GM12878 (cell line): Measurements from ENCODE around the gene PLET1. TPM values are rescaled to one million over a fixed set of nuclear protein-coding genes. Genes with fewer than 3 reads are reported as not detected.

Source experiments
- ATAC-seq: fragments of 200-7000 bp; cut with Tn5 transposase; 3 replicates; pipeline ENCODE4 v1.9.1; 2020; ENCODE audit warnings: mild to moderate bottlenecking, moderate library complexity
- BruUV-seq: library from RNA; stranded (reverse); fragments of 400-500 nt; replicated peaks from 2 replicates; lab custom pipeline; 2021; lab: Mats Ljungman, UMichigan
- CTCF ChIA-PET: fragments of 300-600 bp; sonication (Branson Sonifier 250); formaldehyde crosslinking; extraction: SDS; loops from one replicate; lab custom pipeline; 2021; ENCODE audit warnings: inconsistent platforms; lab: Yijun Ruan, JAX
- POLR2A ChIA-PET: fragments of 350-600 bp; formaldehyde crosslinking; extraction: SDS; loops from one replicate; lab custom pipeline; 2021; ENCODE audit warnings: inconsistent platforms; lab: Charles Lee
- RAD21 ChIA-PET: fragments of 300-600 bp; sonication (Branson Sonifier 250); formaldehyde crosslinking; loops from one replicate; lab custom pipeline; 2023; ENCODE audit warnings: antibody characterized with exemption; ENCODE audit not compliant: unreplicated experiment; lab: Charles Lee
- SMC1A ChIA-PET: fragments of 300-600 bp; sonication (Branson Sonifier 250); formaldehyde crosslinking; loops from one replicate; lab custom pipeline; 2023; ENCODE audit not compliant: unreplicated experiment, uncharacterized antibody; lab: Charles Lee
- DNase-seq: peaks from one replicate; pipeline ENCODE4 v3.0.0-alpha.2; 2011; ENCODE audit warnings: low read depth, low spot score
- FAIRE-seq: peaks from 3 replicates; lab custom pipeline; 2011; peaks lifted over from hg19 to GRCh38; lab: Jason Lieb, UNC
- H2AFZ ChIP-seq: 2 replicates; pipeline ENCODE4 v1.6.0; 2011; ENCODE audit warnings: low read depth, low read length, control low read depth; ENCODE audit not compliant: control insufficient read depth
- H3K27ac ChIP-seq: 2 replicates; pipeline ENCODE4 v1.5.1; 2011; ENCODE audit warnings: control low read depth; ENCODE audit not compliant: control insufficient read depth, insufficient read depth
- H3K27me3 ChIP-seq, 2 experiments: replicated peaks in 1 of 2; 2 replicates each; pipeline versions ENCODE4 v1.6.0 to v1.6.1; 2011; ENCODE audit warnings: low read length in 1 of 2; ENCODE audit not compliant: control insufficient read depth in 2 of 2, insufficient read depth in 2 of 2
- H3K36me3 ChIP-seq, 2 experiments: 2 replicates each; pipeline ENCODE4 v1.5.1; 2011; ENCODE audit warnings: low read length in 1 of 2; ENCODE audit not compliant: control insufficient read depth in 2 of 2, insufficient read depth in 2 of 2
- H3K4me1 ChIP-seq: 2 replicates; pipeline ENCODE4 v1.6.1; 2011; ENCODE audit warnings: mild to moderate bottlenecking, low read length, moderate library complexity, mixed read lengths; ENCODE audit not compliant: control insufficient read depth, insufficient read depth
- H3K4me2 ChIP-seq: 2 replicates; pipeline ENCODE4 v1.6.0; 2011; ENCODE audit warnings: control low read depth; ENCODE audit not compliant: control insufficient read depth, insufficient read depth
- H3K4me3 ChIP-seq: fragments of 200-600 bp; sonication (generic); 2 replicates; pipeline ENCODE4 v1.5.1; 2016
- H3K79me2 ChIP-seq: 2 replicates; pipeline ENCODE4 v1.6.0; 2011; ENCODE audit warnings: low read length; ENCODE audit not compliant: control insufficient read depth, insufficient read depth
- H3K9ac ChIP-seq: 2 replicates; pipeline ENCODE4 v1.8.0; 2011; ENCODE audit warnings: low read length, control low read depth, mixed read lengths; ENCODE audit not compliant: control insufficient read depth, insufficient read depth
- H3K9me3 ChIP-seq: replicated peaks from 3 replicates; pipeline ENCODE4 v1.5.1; 2011; ENCODE audit warnings: mild to moderate bottlenecking, low read length; ENCODE audit not compliant: control insufficient read depth, insufficient read depth
- H4K20me1 ChIP-seq: 2 replicates; pipeline ENCODE4 v1.6.0; 2011; ENCODE audit not compliant: control insufficient read depth, insufficient read depth
- CREM ChIP-seq: IDR thresholded peaks from 2 replicates; pipeline ENCODE4 v1.6.1; 2014; ENCODE audit warnings: antibody characterized with exemption, low read depth
- IKZF1 ChIP-seq: fragments of 450-650 bp; conservative IDR thresholded peaks from 2 replicates; pipeline ENCODE4 v1.6.1; 2017; ENCODE audit warnings: antibody characterized with exemption, mild to moderate bottlenecking
- IRF4 ChIP-seq: IDR thresholded peaks from 2 replicates; pipeline ENCODE4 v1.6.1; 2011; ENCODE audit warnings: low read depth, low read length
- RB1 ChIP-seq: fragments of 450-650 bp; formaldehyde crosslinking; IDR thresholded peaks from 2 replicates; pipeline ENCODE4 v1.6.1; 2017; ENCODE audit warnings: mild to moderate bottlenecking, borderline replicate concordance
- SREBF1 ChIP-seq: IDR thresholded peaks from 2 replicates; pipeline ENCODE4 v1.6.1; 2012; ENCODE audit warnings: mild to moderate bottlenecking, low read length
- TARDBP ChIP-seq: IDR thresholded peaks from 2 replicates; pipeline ENCODE4 v1.6.1; 2016; ENCODE audit warnings: borderline replicate concordance
- ZNF207 ChIP-seq: fragments of 450-650 bp; IDR thresholded peaks from 2 replicates; pipeline ENCODE4 v1.6.1; 2014; ENCODE audit warnings: antibody characterized with exemption, mild to moderate bottlenecking, borderline replicate concordance
- ZNF24 ChIP-seq: fragments of 450-650 bp; IDR thresholded peaks from 2 replicates; pipeline ENCODE4 v1.6.1; 2017; ENCODE audit warnings: antibody characterized with exemption, mild to moderate bottlenecking
- WGBS: methylation state at CpG from one replicate; pipeline ENCODE4 v1.1.6; 2016; ENCODE audit warnings: low lambda C conversion rate; ENCODE audit not compliant: insufficient replicate concordance, insufficient coverage; ENCODE audit errors: missing lambda C conversion rate; 5-methylcytosine and 5-hydroxymethylcytosine counted together
- in situ Hi-C: fragments of 300-500 bp; cut with MboI; formaldehyde crosslinking; loops from 9 replicates; pipeline ENCODE4 v1.14.3; 2018; ENCODE audit warnings: mixed read lengths
- intact Hi-C: fragments of 100-400 bp; cut with micrococcal nuclease; formaldehyde crosslinking; loops from one replicate; pipeline ENCODE4 v1.14.2; 2022; ENCODE audit not compliant: unreplicated experiment
- polyA plus RNA-seq, 11 experiments: library from polyadenylated mRNA; depleted of rRNA in 4 of 11; unstranded in 6 of 11; stranded (reverse) in 5 of 11; fragments of >200 nt; fragmentation: Nextera tagmentation in 4 of 11; fragmentation: Illumina TruSeq in 1 of 11; extraction: Ambion mirVana in 4 of 11; extraction: Trizol in 1 of 11; gene quantifications; 1 replicate in 1 of 11; 2 replicates in 10 of 11; pipeline versions ENCODE4 v1.2.1 to v1.2.3, GENCODE V29; 2011 to 2016; ENCODE audit warnings: inconsistent platforms in 2 of 11, missing spikeins in 2 of 11, low read depth in 1 of 11
- total RNA-seq, 4 experiments: library from RNA; depleted of rRNA in 3 of 4; stranded (reverse); fragments of >200 nt in 3 of 4; fragmentation: Illumina TruSeq in 1 of 4; extraction: Trizol in 1 of 4; gene quantifications; 2 replicates each; pipeline versions ENCODE4 v1.2.1 to v1.2.3, GENCODE V29; 2013 to 2021
- TF ChIP-seq, protein P1 (sequence below): IDR thresholded peaks from 2 replicates; pipeline ENCODE4 v1.6.1; 2011; ENCODE audit warnings: low read depth, low read length, improper control_type of control experiment, borderline replicate concordance

The PLET1 gene
- total and polyA plus RNA-seq, 10 of the 15 experiments (the other 5 are each of a cell fraction or from before 2014, with no cell fraction given), result not detected

DNA sequence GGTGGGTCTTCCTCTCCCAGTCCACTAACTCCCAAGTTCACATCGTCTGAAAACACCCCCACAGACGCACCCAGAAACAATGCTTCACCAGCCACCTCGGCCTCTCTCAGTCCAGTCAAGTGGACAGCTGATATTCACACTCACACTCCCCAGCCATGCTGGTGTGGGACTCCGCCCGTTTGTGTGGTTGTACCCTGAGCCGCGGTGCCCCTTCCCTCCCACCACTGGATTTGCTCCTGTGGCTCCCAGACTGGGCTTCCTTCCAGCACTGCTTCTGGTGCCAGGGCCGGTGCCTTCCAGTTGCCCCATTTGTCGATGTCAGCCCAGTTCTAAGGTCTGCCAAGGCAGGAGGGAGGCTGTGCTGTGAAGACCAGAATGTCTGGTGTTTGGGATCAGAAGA lies 37.9 kb upstream of the PLET1 start (continued):
- TF ChIP-seq SREBF1 (no peak), IRF4 (no peak), ZNF207 (no peak), IKZF1 (no peak), CREM (no peak)

DNA sequence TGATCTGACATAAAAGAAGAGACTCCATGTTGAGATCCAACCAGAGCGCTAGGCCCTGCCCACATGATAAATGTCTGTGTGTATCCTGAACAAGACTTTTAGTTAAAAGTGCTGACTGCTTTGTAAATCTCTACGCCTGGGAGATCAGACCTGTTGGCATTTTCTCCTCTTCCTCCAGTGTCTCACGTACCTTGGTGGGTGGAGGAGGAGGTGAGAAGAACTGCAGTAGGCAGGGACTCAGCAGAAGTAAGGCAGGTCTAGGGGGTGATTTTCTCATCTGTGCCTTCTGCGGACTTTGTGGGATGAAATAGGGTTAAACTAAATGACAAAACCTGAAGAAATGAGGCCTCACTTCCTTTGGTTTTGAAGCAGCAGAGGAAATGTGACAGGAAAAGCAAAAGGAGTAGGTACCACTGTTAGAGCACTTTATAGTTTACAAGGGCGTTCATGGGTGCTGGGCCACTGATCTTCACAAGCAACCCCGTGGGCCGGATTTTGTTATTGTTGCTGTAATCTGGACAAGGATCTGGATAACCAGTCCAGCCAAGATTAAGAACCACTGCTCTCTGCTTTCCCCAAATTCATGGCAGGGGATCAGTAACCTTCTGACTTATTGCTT lies 36.7 kb upstream of the PLET1 start:
- H3K9me3 ChIP-seq, result no peaks in the 10 kb centered on the region
- SMC1A ChIA-PET, result no interaction called here
- no peak overlapping the region for H3K9ac ChIP-seq
- H3K4me3 ChIP-seq, result no peak overlapping the region
- in situ Hi-C loops (no loop called here), intact Hi-C loops (no loop called here)
- H3K27ac ChIP-seq, result no peak overlapping the region
- H3K4me1 ChIP-seq, result no peaks in the 10 kb centered on the region
- FAIRE-seq, result no peak
- POLR2A ChIA-PET, result no interaction called here
- ATAC-seq, result no peak
- H3K27me3 ChIP-seq, result no peaks in the 10 kb centered on the region
- no peaks in the 10 kb centered on the region for H4K20me1 ChIP-seq
- RAD21 ChIA-PET, result no interaction called here
- DNase-seq, result no peak
- no peak overlapping the region for H2AFZ ChIP-seq
- no peaks in the 10 kb centered on the region for H3K36me3 ChIP-seq
- H3K79me2 ChIP-seq, result no peaks in the 10 kb centered on the region
- BruUV-seq, result no TSS peak
- 69% methylated on average over 7 of the region's 7 CpGs for WGBS
- H3K4me2 ChIP-seq, result no peak overlapping the region
- CTCF ChIA-PET, result no interaction called here
- TF ChIP-seq, protein P1, sequence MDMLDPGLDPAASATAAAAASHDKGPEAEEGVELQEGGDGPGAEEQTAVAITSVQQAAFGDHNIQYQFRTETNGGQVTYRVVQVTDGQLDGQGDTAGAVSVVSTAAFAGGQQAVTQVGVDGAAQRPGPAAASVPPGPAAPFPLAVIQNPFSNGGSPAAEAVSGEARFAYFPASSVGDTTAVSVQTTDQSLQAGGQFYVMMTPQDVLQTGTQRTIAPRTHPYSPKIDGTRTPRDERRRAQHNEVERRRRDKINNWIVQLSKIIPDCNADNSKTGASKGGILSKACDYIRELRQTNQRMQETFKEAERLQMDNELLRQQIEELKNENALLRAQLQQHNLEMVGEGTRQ, result no peak
- TF ChIP-seq ZNF24 (no peak), TARDBP (no peak), RB1 (no peak)
